Neural crest cell (in vitro differentiated cells): ENCODE measurements around the gene SYTL3. TPM values are rescaled to one million over a fixed set of nuclear protein-coding genes. Genes with fewer than 3 reads are reported as not detected.
A peak's percentile ranks its signal among the peaks of the same experiment; 100 is the strongest.

ENCODE experiments used
- DNase-seq: peaks from one replicate; pipeline ENCODE4 v3.0.0; 2021; ENCODE audit warnings: low read depth, mixed read lengths, low spot score
- H3K27ac Mint-ChIP-seq: one replicate; pipeline ENCODE4 v1.8.0; 2021; ENCODE audit warnings: mild to moderate bottlenecking, mixed read lengths; ENCODE audit not compliant: unreplicated experiment
- H3K27me3 Mint-ChIP-seq: 2 replicates; pipeline ENCODE4 v1.8.0; 2021; ENCODE audit warnings: low read depth, mild to moderate bottlenecking, mixed read lengths
- H3K36me3 Mint-ChIP-seq: 2 replicates; pipeline ENCODE4 v1.8.0; 2021; ENCODE audit warnings: low read depth, mild to moderate bottlenecking, mixed read lengths
- H3K4me1 Mint-ChIP-seq: 2 replicates; pipeline ENCODE4 v1.8.0; 2021; ENCODE audit warnings: mixed read lengths
- H3K4me3 Mint-ChIP-seq: one replicate; pipeline ENCODE4 v1.8.0; 2021; ENCODE audit warnings: mild to moderate bottlenecking, mixed read lengths
- H3K9me3 Mint-ChIP-seq: 2 replicates; pipeline ENCODE4 v1.8.0; 2021; ENCODE audit warnings: mixed read lengths
- CTCF ChIP-seq: fragments of 200-600 bp; sonication (generic); conservative IDR thresholded peaks from 2 replicates; pipeline ENCODE4 v1.5.0; 2021; ENCODE audit warnings: antibody characterized with exemption, mild to moderate bottlenecking
- total RNA-seq: library from RNA; stranded (reverse); gene quantifications from 2 replicates; pipeline ENCODE4 v1.2.1, GENCODE V29; 2021

SYTL3 gene
- total RNA-seq, 1 donor from 2014 or later: 0.28 TPM

- no peaks in the 10 kb centered on the region for H3K36me3 Mint-ChIP-seq
- TF ChIP-seq CTCF: no peak
These were observed 65.8 kb downstream of the SYTL3 start for GRCh38 chr6:158715330-158716311.

GRCh38 chr6:158717341-158718330, 67.8 kb downstream of the SYTL3 start:
- no peak for DNase-seq
- no peak overlapping the region for H3K4me3 Mint-ChIP-seq
- H3K4me1 Mint-ChIP-seq: peaks cover 13% of the 10 kb centered on the region
- H3K27me3 Mint-ChIP-seq: no peaks in the 10 kb centered on the region
- H3K27ac Mint-ChIP-seq: no peak overlapping the region
- no peak for TF ChIP-seq CTCF
- H3K9me3 Mint-ChIP-seq: no peaks in the 10 kb centered on the region
- H3K36me3 Mint-ChIP-seq: no peaks in the 10 kb centered on the region

More at GRCh38 chr6:158715330-158716311, 65.8 kb downstream of the SYTL3 start:
- Mint-ChIP-seq H3K27me3 (no peaks in the 10 kb centered on the region), H3K27ac (peak overlapping the region; percentile 35), H3K4me1 (peaks cover 13% of the 10 kb centered on the region), H3K9me3 (no peaks in the 10 kb centered on the region), H3K4me3 (no peak overlapping the region)
- DNase-seq: no peak

GRCh38 chr6:158718461-158719046, 68.7 kb downstream of the SYTL3 start:
- peak; percentile 28 for DNase-seq

GRCh38 chr6:158722176-158722729, 72.4 kb downstream of the SYTL3 start:
- no peak overlapping the region for H3K27ac Mint-ChIP-seq
- H3K9me3 Mint-ChIP-seq: no peaks in the 10 kb centered on the region
- H3K27me3 Mint-ChIP-seq: no peaks in the 10 kb centered on the region
- no peak for DNase-seq
- no peaks in the 10 kb centered on the region for H3K36me3 Mint-ChIP-seq
- no peak for TF ChIP-seq CTCF
- H3K4me3 Mint-ChIP-seq: no peak overlapping the region
- H3K4me1 Mint-ChIP-seq: no peaks in the 10 kb centered on the region

More at GRCh38 chr6:158718461-158719046, 68.7 kb downstream of the SYTL3 start:
- Mint-ChIP-seq H3K36me3 (no peaks in the 10 kb centered on the region), H3K27ac (no peak overlapping the region), H3K27me3 (no peaks in the 10 kb centered on the region), H3K4me1 (peaks cover 13% of the 10 kb centered on the region), H3K4me3 (no peak overlapping the region), H3K9me3 (no peaks in the 10 kb centered on the region)
- TF ChIP-seq CTCF: peak; percentile 72

- DNase-seq: no peak
- no peak overlapping the region for H3K27ac Mint-ChIP-seq
- no peaks in the 10 kb centered on the region for H3K4me1 Mint-ChIP-seq
These were observed 75.8 kb downstream of the SYTL3 start for GRCh38 chr6:158725704-158726103.

More at GRCh38 chr6:158725704-158726103, 75.8 kb downstream of the SYTL3 start:
- no peaks in the 10 kb centered on the region for H3K27me3 Mint-ChIP-seq
- TF ChIP-seq CTCF: no peak
- no peaks in the 10 kb centered on the region for H3K36me3 Mint-ChIP-seq
- peaks cover 3% of the 10 kb centered on the region for H3K9me3 Mint-ChIP-seq
- H3K4me3 Mint-ChIP-seq: no peak overlapping the region
